Panc1 (cell line): Measurements from ENCODE around the gene GPBAR1. TPM values are rescaled to one million over a fixed set of nuclear protein-coding genes. Genes with fewer than 3 reads are reported as not detected.
A peak's percentile ranks its signal among the peaks of the same experiment; 100 is the strongest.

ENCODE experiments used
- ATAC-seq: fragments of 200-7000 bp; cut with Tn5 transposase; 2 replicates; pipeline ENCODE4 v1.9.1; 2020; ENCODE audit warnings: mild to moderate bottlenecking, moderate library complexity
- BruUV-seq: library from RNA; stranded (reverse); fragments of 400-500 nt; replicated peaks from 2 replicates; lab custom pipeline; 2021; lab: Mats Ljungman, UMichigan
- CTCF ChIA-PET: fragments of 300-600 bp; sonication (Branson Sonifier 250); formaldehyde crosslinking; loops from one replicate; lab custom pipeline; 2022; ENCODE audit warnings: antibody characterized with exemption; lab: Charles Lee
- POLR2A ChIA-PET: fragments of 300-600 bp; sonication (Branson Sonifier 250); formaldehyde crosslinking; loops from one replicate; lab custom pipeline; 2022; ENCODE audit warnings: antibody characterized with exemption; lab: Charles Lee
- DNase-seq: peaks from one replicate; pipeline ENCODE4 v3.0.0-alpha.2; 2010; ENCODE audit warnings: low read depth, low spot score
- H3K27ac ChIP-seq: 2 replicates; pipeline ENCODE4 v1.5.1; 2011; ENCODE audit warnings: mild to moderate bottlenecking, low read length, inconsistent platforms
- H3K27me3 ChIP-seq: fragments of 200-500 bp; sonication (Bioruptor generic); 2 replicates; pipeline ENCODE4 v1.6.0; 2014; ENCODE audit warnings: low read length, inconsistent platforms; ENCODE audit not compliant: control insufficient read depth, insufficient read depth
- H3K36me3 ChIP-seq: fragments of 200-500 bp; sonication (Bioruptor generic); 2 replicates; pipeline ENCODE4 v1.5.1; 2014; ENCODE audit warnings: inconsistent platforms, mild to moderate bottlenecking, low read length, moderate library complexity; ENCODE audit not compliant: control insufficient read depth, insufficient read depth
- H3K4me1 ChIP-seq: 2 replicates; pipeline ENCODE4 v1.5.1; 2011; ENCODE audit warnings: inconsistent platforms, mild to moderate bottlenecking, low read length, moderate library complexity; ENCODE audit not compliant: control insufficient read depth, insufficient read depth
- H3K4me3 ChIP-seq, 2 experiments: 2 replicates each; pipeline ENCODE4 v1.5.1; 2011 to 2012; ENCODE audit warnings: low read depth in 2 of 2, low read length in 2 of 2, mild to moderate bottlenecking in 2 of 2, inconsistent platforms in 1 of 2, moderate library complexity in 1 of 2
- H3K9me3 ChIP-seq: fragments of 200-500 bp; sonication (Bioruptor generic); 2 replicates; pipeline ENCODE4 v1.5.1; 2014; ENCODE audit warnings: low read depth, mild to moderate bottlenecking, inconsistent platforms, low read length, moderate library complexity; ENCODE audit not compliant: control insufficient read depth, insufficient read depth
- CTCF ChIP-seq: fragments of 450-650 bp; IDR thresholded peaks from 2 replicates; pipeline ENCODE4 v1.5.1; 2017; ENCODE audit warnings: mild to moderate bottlenecking
- POLR2AphosphoS5 ChIP-seq: IDR thresholded peaks from 2 replicates; pipeline ENCODE4 v1.6.1; 2012; ENCODE audit warnings: mild to moderate bottlenecking, low read depth, low read length, moderate library complexity
- REST ChIP-seq, 2 experiments: IDR thresholded peaks; 2 replicates each; pipeline ENCODE4 v1.6.1; 2011 to 2012; ENCODE audit warnings: low read depth in 2 of 2, control low read depth in 1 of 2, low read length in 1 of 2, mild to moderate bottlenecking in 1 of 2, moderate library complexity in 1 of 2; ENCODE audit not compliant: insufficient read depth in 1 of 2
- SIN3A ChIP-seq: IDR thresholded peaks from 2 replicates; pipeline ENCODE4 v1.6.1; 2012; ENCODE audit warnings: low read depth, mild to moderate bottlenecking, low read length, moderate library complexity, borderline replicate concordance; ENCODE audit not compliant: insufficient read depth
- TCF7L2 ChIP-seq: IDR thresholded peaks from 2 replicates; pipeline ENCODE4 v1.6.1; 2011; ENCODE audit warnings: mild to moderate bottlenecking, low read depth, low read length, inconsistent platforms
- in situ Hi-C: cut with HindIII; loops from 2 replicates; pipeline ENCODE4 v1.10.0; 2016; ENCODE audit warnings: low sequenced_read_pairs, low pct_unique_long_range_greater_than_20kb
- intact Hi-C: fragments of 100-400 bp; cut with micrococcal nuclease; formaldehyde crosslinking; loops from one replicate; pipeline ENCODE4 v1.10.0; 2022; ENCODE audit not compliant: unreplicated experiment
- total RNA-seq: library from RNA; stranded (reverse); gene quantifications from one replicate; pipeline ENCODE4 v1.2.1, GENCODE V29; 2021; ENCODE audit not compliant: unreplicated experiment

GPBAR1 gene
- total RNA-seq, 1 experiment from 2014 or later, result 0.18 TPM

GRCh38 chr2:218216336-218216673 lies 44.5 kb upstream of the GPBAR1 start:
- Histone ChIP-seq H3K9me3 (no peaks in the 10 kb centered on the region), H3K4me1 (peaks cover 28% of the 10 kb centered on the region), H3K36me3 (peaks cover 4% of the 10 kb centered on the region), H3K27me3 (no peaks in the 10 kb centered on the region), H3K27ac (peak overlapping the region; percentile 79), H3K4me3 (peak overlapping the region; percentile 66 to 97)
- in situ Hi-C loops (no loop called here), intact Hi-C loops (no loop called here)
- POLR2A ChIA-PET, result no interaction called here
- DNase-seq (no peak), ATAC-seq (peak; percentile 32)
- no peak for TF ChIP-seq REST (IDR thresholded peaks at IDR 0.05; ENCODE audit: insufficient read depth in 1 of 2, low read depth in 2 of 2, low read length in 1 of 2)
- CTCF ChIA-PET, result no interaction called here
- BruUV-seq, result no TSS peak

GRCh38 chr2:218216674-218217359 lies 44.0 kb upstream of the GPBAR1 start, which contains the start of gene ARPC2:
Gene ARPC2, plus strand, starts transcription at chr2:218217189. Its CDS starts 282 bp downstream, at chr2:218217471.
- DNase-seq (peak; percentile 59), ATAC-seq (peak; percentile 97)
- BruUV-seq, result no TSS peak
- intact Hi-C loops, result no loop called here
- CTCF ChIA-PET, result no interaction called here
- Histone ChIP-seq H3K4me3 (peak within 1 kb of the TSS; percentile 97), H3K36me3 (peaks cover 7% of the 10 kb centered on the region), H3K27ac (peak within 1 kb of the TSS; percentile 92), H3K27me3 (no peaks in the 10 kb centered on the region), H3K4me1 (peaks cover 28% of the 10 kb centered on the region), H3K9me3 (no peaks in the 10 kb centered on the region)
- POLR2A ChIA-PET, result no interaction called here
- in situ Hi-C loops, result no loop called here
- TF ChIP-seq REST (IDR thresholded peaks at IDR 0.05; ENCODE audit: insufficient read depth in 1 of 2, low read depth in 2 of 2, low read length in 1 of 2) (no peak), SIN3A (no peak; the same call in 1 of the 2 replicates), CTCF (no peak), TCF7L2 (0 out of 2 replicates have a peak, but pooled peaks have one; percentile 26), POLR2AphosphoS5 (peak; percentile 83)
